GM19372 (cell line): ENCODE data around the gene CD101.

Experiments used
- ATAC-seq: cut with Tn5 transposase; IDR thresholded peaks from one replicate; pipeline ENCODE4 v1.9.1; 2021; ENCODE audit warnings: mild to moderate bottlenecking, low read depth, moderate library complexity; ENCODE audit not compliant: unreplicated experiment

CD101 gene

DNA sequence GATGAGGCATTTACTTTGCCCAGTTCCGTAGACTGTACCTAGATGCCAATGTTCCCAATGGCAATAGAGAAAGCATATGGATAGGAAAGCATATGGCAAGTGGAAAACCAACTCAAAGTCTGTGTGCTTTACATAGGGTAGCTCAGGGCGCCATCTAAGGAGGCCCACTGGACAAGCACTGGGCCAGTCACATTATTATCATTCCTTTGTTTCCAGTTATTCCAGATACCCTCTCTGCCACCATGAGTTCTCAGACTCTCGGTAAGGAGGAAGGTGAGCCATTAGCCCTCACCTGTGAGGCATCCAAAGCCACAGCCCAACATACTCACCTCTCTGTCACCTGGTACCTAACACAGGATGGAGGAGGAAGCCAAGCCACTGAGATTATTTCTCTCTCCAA is 9.8 kb downstream of the CD101 start:
- no peak for ATAC-seq

DNA sequence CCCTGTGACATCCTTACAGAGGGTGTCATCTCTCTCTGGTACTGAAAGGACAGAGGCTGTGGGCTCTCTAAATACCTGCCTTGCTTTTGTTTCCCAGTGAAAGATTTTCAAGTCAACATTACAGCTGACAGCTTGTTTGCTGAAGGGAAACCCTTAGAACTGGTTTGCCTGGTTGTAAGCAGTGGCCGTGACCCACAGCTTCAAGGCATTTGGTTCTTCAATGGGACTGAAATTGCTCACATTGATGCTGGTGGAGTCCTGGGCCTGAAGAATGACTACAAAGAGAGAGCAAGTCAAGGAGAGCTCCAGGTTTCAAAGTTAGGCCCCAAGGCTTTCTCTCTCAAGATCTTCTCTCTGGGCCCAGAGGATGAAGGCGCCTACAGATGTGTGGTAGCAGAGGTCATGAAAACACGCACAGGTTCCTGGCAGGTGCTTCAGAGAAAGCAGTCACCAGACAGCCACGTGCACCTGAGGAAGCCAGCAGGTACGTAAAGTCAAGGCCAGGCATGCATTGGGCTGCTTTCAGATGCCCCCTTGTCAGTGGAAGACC is 11.8 kb downstream of the CD101 start:
- ATAC-seq = no peak

DNA sequence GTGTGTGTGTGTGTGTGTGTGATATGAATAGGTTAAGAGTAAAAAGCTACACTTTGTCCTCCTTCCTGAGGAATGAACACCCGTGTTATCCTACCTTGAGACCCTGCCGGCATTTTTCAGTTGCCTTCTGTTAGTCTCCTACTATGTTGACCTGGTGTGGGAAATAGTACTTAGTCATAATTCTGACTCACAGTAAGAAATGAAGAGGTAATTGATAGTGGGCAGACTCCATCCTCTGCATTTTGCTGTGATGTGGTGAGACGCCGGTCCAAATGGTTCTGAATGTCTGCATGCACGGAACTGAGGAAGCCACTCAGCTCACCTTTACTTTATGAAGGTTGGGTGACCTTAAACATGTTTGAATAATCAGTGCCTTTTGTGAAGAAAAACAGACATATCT is 12.6 kb downstream of the CD101 start:
- ATAC-seq = no peak

DNA sequence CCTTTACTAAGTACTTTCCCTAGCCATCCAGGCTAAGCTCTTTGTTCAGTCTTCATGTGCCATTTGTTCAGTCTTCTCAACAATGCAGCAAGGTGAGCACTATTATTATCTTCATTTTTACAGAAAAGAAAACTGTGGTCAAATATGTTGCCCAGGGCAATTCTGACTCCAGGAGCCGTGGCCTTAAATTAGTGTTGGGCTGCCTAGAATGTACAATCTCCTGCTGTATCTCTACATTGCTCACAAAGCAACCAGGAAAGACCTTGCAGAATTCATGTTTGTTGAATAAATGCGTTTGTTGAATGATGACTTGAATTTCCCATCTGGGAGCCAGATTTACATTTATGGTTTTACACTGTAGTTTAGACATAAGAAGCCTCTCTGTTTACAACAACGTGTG is 14.2 kb downstream of the CD101 start:
- no peak for ATAC-seq

DNA sequence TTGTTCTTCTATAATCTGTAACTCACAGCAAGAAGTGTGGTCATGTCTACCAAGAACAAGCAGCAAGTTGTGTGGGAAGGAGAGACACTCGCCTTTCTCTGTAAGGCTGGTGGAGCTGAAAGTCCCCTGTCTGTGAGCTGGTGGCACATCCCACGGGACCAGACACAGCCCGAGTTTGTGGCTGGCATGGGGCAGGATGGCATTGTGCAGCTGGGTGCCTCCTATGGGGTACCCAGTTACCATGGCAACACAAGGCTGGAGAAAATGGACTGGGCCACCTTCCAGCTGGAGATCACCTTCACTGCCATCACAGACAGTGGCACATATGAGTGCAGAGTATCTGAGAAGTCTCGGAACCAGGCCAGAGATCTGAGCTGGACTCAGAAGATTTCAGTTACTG is 15.5 kb downstream of the CD101 start:
- peak; percentile 34 for ATAC-seq

DNA sequence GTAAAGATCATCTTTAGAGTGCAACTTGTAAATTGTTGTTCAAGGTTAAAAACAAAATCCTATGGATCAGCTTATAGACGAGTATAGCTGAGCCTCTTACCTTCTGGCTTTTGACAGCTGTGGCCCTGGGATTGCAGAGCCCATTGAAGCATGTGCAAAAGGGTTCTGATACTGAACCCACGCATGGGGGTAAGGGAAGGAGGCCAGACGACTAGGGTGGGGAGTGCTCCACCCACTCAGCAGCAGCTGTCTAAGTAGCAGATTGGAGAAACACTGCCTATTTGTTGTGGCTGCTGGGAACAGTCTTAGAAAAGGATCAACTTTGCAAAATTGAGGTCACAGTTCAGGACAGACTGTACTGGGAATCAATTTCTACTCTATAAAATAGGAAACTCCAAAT is 16.1 kb downstream of the CD101 start:
- peak; percentile 82 for ATAC-seq

DNA sequence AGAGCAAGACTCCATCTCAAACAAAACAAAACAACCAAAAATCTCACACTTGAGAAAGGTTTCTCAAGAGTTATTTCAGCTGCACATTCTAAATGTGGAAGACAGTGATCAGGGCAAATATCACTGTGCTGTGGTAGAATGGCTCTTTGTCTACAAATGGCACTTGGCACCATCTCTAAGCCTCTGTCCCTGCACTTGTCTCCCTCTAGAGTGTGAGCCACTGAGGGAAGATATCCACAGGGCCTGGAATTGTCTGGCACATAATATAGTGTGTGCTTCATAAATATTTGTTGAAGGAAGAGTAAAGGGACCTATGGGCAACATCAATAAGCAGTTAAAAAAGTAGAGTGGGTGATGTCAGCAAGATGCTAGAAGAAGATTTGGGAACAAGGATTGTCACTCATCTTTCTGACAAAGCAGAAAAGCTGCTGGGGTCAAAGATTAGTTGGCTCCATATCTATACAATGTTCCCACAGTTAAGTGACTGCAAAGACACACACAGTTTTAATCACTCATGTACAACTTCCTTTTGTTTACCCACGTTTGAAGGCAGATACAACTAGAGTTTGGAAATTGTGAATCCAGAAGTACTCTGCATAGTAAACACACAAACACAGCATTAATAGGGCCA is 19.1 kb downstream of the CD101 start:
- no peak for ATAC-seq

DNA sequence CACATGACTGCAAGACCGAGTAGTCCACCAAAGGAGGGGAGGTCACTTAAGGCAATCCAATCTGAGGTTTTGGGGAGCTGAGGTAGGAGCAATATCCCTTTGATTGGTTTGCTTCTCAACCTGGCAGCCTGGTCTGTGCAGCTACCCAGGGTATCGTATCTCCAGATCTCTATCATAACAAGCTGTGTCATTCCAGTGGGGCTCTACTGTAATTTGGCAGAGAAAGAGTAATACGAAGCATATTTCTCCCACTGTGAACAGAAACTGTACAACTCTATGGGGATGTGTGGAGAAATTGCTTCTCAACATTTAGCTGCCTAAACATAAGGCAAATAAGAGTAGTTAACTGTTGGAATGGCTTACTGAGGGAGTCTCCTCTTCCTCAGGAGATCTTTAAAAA is 20.6 kb downstream of the CD101 start:
- no peak for ATAC-seq

DNA sequence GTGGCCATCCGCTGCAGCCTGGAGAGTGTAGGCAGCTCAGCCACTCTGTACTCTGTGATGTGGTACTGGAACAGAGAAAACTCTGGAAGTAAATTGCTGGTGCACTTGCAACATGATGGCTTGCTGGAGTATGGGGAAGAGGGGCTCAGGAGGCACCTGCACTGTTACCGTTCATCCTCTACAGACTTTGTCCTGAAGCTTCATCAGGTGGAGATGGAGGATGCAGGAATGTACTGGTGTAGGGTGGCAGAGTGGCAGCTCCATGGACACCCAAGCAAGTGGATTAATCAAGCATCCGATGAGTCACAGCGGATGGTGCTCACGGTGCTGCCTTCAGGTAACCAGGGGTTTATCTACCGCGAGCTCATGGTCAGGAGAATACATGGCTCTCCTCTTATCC is 24.0 kb downstream of the CD101 start:
- no peak for ATAC-seq

DNA sequence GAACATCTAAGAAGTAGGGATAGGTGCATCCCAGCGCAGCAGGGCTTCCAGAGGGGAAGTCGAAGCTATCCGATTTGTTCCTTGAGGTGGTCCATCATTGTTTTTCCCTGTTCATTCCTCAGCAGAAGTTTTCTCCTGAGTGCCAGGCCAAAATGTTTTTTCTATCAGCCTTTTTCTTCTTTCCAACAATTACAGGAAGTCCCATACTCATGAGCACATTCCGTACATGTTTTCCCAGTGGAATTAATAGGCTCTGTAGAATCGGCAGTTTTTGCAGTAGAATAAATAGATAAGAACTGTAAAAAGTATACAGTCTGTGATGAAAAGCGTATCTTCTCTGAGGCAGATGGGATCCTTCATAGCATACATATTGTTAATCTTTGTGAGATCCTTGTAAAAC is 24.8 kb downstream of the CD101 start:
- ATAC-seq = no peak

DNA sequence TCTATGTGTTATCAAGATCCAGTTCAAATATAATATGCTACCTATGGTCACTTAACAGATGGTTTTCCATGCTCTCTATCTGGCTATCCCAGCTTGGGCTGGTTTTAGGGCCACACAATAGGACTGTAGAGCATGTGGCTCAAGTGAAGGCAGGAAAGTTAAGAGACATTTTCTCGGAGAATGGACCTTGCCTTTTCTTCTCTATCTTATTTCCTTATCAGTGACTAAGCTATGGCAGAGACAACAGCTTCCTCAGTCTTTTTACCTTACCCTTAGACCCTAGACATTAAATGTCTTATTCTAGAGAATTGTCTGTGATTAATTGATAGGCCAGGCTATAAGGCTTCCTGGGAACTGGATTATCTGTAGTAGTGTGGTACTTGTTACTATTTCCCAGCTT is 28.1 kb downstream of the CD101 start:
- no peak for ATAC-seq

DNA sequence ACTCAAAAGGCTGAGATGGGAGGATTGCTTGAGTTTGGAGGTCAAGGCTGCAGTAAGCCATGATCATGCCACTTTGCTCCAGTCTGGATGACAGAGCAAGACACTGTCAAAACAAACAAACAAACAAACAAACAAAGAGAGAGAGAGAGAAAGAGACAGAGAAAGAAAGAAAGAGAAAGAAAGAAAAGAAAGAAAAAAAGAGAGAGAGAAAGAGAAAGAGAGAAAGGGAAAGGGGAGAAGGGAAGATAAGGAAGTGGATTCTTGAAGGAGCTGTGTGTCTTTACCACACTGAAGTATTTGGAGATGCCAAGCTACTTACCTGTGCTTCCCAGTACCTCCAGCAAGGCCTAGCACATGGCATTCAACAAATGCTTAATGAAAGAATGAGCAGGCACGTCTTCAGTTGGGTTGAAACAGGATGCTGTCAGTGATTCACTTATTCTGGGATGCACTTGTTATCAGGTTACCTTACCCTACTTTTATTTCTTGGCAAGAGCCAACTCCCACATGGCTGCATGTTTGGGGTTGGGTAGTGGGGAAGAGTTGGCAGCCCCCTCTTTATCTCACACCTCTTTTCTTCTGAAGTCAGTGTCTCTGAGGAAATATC is 28.8 kb downstream of the CD101 start:
- no peak for ATAC-seq

DNA sequence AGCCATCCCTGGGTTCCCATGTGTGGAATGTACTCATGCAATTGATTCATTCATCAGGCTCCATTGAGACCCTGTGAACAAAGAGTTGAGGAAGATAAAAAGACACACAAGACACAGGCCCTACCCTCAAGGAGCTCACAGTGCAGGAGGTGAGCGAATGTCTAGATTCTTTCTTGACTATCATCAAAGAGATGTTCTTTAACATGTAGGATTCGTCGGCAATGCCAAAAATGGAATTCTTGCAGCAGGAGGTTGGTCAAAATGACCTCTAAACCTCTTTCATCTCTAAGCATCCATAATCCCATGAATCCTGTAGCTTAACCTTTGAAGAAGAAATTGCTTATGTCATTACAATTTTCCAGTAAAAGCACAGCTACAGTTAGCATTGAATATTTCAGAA is 30.7 kb downstream of the CD101 start:
- ATAC-seq = no peak

DNA sequence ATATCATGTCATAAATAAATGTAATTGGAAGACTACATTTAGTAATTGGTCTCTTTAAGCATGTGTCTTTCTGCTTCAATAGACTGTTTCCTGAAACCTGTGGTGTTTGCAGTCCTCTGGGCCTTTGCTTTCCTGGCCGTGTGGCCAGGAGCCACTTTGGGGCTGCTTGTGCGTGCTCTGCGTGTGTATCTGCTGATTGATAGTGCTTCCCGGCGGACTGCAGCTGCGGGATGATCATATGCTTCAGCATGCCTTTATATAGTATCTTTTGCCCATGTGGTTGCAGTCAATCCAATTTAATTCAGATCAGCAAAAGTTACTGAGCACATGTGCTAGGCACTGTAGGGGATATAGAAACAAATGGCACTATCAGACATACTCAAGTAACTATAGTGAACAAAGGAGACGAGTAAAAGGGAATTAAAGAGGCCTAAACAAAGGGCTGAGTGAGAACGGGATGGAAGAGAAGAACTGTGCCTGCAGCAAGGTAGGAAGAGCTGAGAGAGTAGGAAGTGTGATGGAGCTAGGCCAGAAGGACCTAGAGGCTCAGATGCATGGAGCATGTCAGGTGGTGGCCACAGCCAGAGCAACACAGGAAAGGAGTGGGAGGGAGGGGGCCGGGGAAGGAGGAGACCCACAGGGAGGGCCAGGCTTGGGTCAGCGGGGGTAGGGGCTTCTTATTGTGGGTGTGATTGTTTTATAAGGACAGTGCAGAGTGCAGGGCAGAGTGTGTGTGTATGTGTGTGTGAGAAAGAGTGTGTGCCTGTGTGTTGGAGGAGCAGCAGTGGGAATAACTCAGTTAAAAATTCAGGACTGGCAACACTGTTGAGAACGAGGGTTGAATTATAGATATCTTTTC is 31.4 kb downstream of the CD101 start:
- no peak for ATAC-seq

DNA sequence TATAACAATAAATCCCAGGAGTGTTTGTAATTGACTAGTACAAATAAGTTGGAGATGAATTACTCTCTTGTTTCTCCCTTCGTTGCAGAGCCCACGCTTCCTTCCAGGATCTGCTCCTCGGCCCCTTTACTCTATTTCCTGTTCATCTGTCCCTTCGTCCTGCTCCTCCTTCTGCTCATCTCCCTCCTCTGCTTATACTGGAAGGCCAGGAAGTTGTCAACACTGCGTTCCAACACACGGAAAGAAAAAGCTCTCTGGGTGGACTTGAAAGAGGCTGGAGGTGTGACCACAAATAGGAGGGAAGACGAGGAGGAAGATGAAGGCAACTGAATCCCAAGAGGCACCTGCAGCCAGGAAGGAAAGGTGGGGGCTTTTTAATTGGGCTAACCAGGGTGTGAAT is 32.2 kb downstream of the CD101 start:
- ATAC-seq = no peak

DNA sequence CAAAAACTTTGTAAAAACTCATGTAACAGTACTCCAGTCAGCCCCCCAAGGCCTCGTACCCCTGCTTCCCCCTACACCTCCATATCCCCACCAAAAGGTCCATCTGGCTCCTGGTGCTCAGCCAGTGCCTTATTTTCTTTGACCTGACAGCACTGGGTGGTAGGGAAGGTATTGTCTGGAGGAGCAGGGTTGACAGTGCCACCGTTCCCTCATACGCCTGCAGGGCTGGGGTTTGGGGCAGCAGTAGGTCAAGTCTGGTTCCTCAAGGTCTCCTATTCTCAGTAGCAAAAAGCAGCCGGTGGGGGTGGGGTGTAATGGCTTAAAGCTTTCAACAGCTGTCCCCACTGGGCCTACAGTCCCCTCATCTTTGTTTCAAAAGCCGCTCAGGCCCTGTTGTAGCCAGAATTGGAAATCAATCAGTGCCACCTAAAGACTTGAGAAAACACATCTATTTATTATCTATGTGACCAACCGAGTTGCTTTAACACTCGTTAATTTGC is 33.3 kb downstream of the CD101 start:
- ATAC-seq = no peak

DNA sequence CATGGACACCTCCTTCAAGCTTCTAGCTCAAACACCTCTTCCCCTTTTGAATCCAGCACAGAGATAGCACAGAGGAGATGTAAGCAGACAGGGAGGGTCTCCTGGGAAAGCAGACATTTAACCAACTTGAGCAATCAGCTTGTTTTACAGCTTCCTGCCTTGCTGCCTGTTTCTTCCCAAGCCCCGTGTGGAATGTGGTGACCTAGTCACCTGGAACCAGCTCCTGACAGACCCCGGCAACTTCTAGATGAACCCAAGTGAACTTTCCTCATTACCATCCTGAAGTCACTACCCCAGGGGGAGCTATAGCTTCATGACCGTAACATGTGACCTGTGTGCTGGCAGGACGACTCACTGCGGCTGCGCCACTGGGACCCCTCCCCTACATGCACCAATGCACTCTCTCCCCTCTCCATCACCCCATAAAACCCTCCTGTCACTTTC is 34.5 kb downstream of the CD101 start:
- no peak for ATAC-seq

DNA sequence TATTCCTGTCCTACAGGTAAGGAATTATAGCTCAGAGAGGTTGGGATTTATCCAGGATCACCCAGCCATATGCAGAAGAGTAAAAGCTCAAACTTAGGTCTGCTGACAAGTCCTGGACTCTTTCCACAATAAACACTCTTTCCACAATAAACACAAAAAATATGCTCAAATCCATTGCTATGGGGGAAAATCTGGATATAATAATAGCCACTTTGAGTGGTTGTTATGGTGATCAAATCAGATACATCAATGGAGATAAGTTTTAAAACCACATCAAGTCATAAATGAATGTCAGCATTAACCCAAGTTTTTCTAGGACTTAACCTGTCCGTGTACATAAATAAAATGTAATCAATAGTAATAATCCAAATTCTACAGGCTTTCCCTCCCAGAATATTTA is 36.2 kb downstream of the CD101 start:
- no peak for ATAC-seq

DNA sequence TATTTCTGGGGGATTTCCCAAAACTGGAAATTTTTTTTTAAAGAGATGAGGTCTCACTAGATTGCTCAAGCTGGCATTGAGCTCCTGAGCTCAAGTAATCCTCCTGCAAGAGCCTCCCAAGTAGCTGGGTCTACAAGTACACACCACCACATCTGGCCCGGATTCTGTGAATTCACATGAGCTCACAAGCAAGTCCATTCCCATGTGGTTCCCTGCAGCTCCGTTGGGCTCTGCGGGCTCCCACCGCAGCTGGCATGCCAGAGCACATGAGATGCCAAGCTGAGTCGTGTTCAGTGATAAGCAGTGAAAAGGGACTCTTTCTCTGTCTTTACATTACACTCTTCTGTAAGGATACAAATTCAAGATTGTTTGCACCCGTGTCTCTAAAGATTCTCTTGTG is 36.7 kb downstream of the CD101 start:
- ATAC-seq = no peak

DNA sequence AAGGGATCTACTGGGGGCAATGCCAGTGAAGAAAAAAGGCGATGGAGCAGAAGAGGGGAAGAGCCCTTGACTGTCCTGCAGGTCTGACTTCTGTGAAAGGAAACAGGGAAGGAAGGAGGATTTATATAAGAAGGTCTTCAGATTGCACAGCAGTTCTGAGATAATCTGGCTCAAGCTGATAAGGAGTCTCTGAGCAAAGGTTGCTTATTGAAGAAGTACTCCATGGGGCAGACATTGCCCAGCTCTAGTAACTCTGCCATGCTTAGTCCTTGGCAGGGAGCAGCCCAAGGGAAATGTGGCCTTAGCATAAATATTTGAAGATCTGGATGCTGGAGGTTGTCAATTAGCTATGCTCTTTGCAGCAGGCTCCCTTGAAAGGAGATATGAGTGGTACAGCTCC is 42.7 kb downstream of the CD101 start:
- no peak for ATAC-seq

DNA sequence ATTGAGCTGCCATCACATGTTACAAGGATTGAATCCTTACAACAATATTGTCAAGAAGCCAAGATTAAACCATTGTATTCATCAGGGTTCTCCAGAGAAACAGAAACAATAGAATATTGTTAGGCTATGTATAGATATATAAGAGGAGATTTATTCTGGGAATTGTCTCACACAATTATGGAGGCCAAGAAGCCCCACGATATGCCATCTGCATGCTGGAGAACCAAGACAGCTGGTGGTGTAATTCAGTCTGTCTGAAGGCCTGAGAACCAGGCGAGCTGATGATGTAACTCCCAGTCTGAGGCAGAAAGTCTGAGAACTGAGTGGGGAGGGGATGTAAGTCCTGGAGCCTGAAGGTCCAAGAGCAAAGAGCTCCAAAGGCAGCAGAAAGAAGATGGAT is 44.1 kb downstream of the CD101 start:
- no peak for ATAC-seq
